GM21717 (cell line): ENCODE data around the gene KRT34.
"Not testable (repeated sequence)": the region's sequence is repeated elsewhere in the genome, so short reads cannot be mapped to it uniquely, and the experiment has no call there.

Source experiments
- ATAC-seq: cut with Tn5 transposase; IDR thresholded peaks from one replicate; pipeline ENCODE4 v1.9.1; 2021; ENCODE audit warnings: mild to moderate bottlenecking, moderate library complexity; ENCODE audit not compliant: unreplicated experiment

The KRT34 gene

GRCh38 chr17:41381943-41382342 lies at the start of gene KRT34:
Gene KRT34, minus strand, starts transcription at chr17:41382306. Its CDS starts 60 bp downstream, at chr17:41382246.
- ATAC-seq, result not testable (repeated sequence)

- ATAC-seq, result not testable (repeated sequence)
Measured at GRCh38 chr17:41430376-41430775, 48.3 kb upstream of the KRT34 start.

GRCh38 chr17:41429667-41430066 lies 47.6 kb upstream of the KRT34 start:
- ATAC-seq, result no peak

GRCh38 chr17:41428591-41429291 lies 46.6 kb upstream of the KRT34 start:
- no peak for ATAC-seq

- ATAC-seq, result no peak
Measured at GRCh38 chr17:41424111-41424635, 42.1 kb upstream of the KRT34 start, which contains the start of gene KRT37. Gene KRT37, minus strand, starts transcription at chr17:41424585. Its CDS starts 62 bp downstream, at chr17:41424523.

GRCh38 chr17:41422586-41422985 lies 40.5 kb upstream of the KRT34 start:
- ATAC-seq, result not testable (repeated sequence)

GRCh38 chr17:41421617-41422016 lies 39.5 kb upstream of the KRT34 start:
- ATAC-seq, result no peak

- no peak for ATAC-seq
Measured at GRCh38 chr17:41421116-41421515, 39.0 kb upstream of the KRT34 start.

- ATAC-seq, result no peak
Measured at GRCh38 chr17:41420134-41420533, 38.0 kb upstream of the KRT34 start.

- no peak for ATAC-seq
Measured at GRCh38 chr17:41419716-41420115, 37.6 kb upstream of the KRT34 start.

- no peak for ATAC-seq
Measured at GRCh38 chr17:41418116-41418860, 36.2 kb upstream of the KRT34 start.

- no peak for ATAC-seq
Measured at GRCh38 chr17:41417576-41418015, 35.5 kb upstream of the KRT34 start.

GRCh38 chr17:41417127-41417526 lies 35.0 kb upstream of the KRT34 start:
- no peak for ATAC-seq

- no peak for ATAC-seq
Measured at GRCh38 chr17:41416479-41416878, 34.4 kb upstream of the KRT34 start.

GRCh38 chr17:41415833-41416335 lies 33.8 kb upstream of the KRT34 start:
- ATAC-seq, result no peak

GRCh38 chr17:41415411-41415810 lies 33.3 kb upstream of the KRT34 start:
- no peak for ATAC-seq

- ATAC-seq, result no peak
Measured at GRCh38 chr17:41413982-41414381, 31.9 kb upstream of the KRT34 start.

GRCh38 chr17:41413353-41413957 lies 31.3 kb upstream of the KRT34 start:
- no peak for ATAC-seq

GRCh38 chr17:41411072-41411840 lies 29.1 kb upstream of the KRT34 start:
- ATAC-seq, result no peak

- ATAC-seq, result no peak
Measured at GRCh38 chr17:41407226-41407625, 25.1 kb upstream of the KRT34 start.
